ENCODE measurements around the gene WDFY2. TPM values are rescaled to one million over a fixed set of nuclear protein-coding genes. Genes with fewer than 3 reads are reported as not detected.
A peak's percentile ranks its signal among the peaks of the same experiment; 100 is the strongest.

WDFY2 gene
- polyA plus RNA-seq, 6 donors from 2014 or later, result 7.6 to 13.6 (median 8.0) TPM

DNA sequence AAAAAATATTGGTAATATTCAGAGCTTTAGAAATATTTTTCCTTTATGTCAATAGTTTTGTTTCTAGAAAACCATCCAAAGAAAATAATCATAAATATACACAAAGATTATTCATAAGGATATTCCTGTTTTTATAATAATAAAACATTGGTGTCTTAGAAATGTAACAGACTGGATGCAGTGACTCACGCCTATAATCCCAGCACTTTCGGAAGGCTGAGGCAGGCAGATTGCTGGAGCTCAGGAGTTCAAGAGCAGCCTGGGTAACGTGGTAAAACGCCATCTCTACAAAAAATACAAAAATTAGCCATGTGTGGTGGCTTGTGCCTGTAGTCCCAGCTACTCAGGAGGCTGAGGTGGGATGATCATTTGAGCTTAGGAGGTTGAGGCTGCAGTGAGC, 112.9 kb downstream of the WDFY2 start:
- H3K4me3 Mint-ChIP-seq, result no peak overlapping the region
- H3K27me3 Mint-ChIP-seq, result no peaks in the 10 kb centered on the region
- peaks cover 7 to 12% of the 10 kb centered on the region in 2 donors for H3K36me3 Mint-ChIP-seq
- peaks cover 0 to 8% (median 0%) of the 10 kb centered on the region in 7 donors for H3K9me3 Mint-ChIP-seq
- DNase-seq (no peak), ATAC-seq (ENCODE audit: low read depth in 2 of 2) (no peak)
- peaks cover 0 to 8% (median 0%) of the 10 kb centered on the region in 3 donors for H3K4me1 Mint-ChIP-seq
- no peak overlapping the region for H3K27ac Mint-ChIP-seq

DNA sequence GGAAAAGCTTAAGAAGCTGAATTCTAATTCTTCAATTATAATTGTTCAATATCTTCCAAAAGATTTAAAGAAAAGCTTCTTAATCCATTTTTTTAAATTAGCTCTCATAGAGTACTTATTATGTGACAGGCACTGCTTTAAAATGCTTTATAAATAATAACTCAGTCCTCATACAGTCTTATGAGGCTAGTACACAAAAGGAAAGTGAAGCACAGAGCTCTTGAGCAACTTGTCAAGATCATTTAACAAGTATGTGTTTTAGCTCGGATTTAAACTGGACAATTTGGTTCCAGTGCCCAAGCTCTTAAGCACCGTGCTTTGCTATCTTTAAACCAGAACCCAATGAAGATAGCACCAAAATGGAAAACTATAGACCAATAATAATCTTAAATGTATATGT, 113.6 kb downstream of the WDFY2 start:
- Mint-ChIP-seq H3K4me3 (no peak overlapping the region), H3K4me1 (peaks cover 0 to 13% (median 0%) of the 10 kb centered on the region in 3 donors), H3K9me3 (peaks cover 0 to 8% (median 0%) of the 10 kb centered on the region in 7 donors), H3K36me3 (peaks cover 7 to 12% of the 10 kb centered on the region in 2 donors), H3K27me3 (no peaks in the 10 kb centered on the region), H3K27ac (no peak overlapping the region)
- no peak for ATAC-seq (ENCODE audit: low read depth in 2 of 2)
- DNase-seq, result no peak

DNA sequence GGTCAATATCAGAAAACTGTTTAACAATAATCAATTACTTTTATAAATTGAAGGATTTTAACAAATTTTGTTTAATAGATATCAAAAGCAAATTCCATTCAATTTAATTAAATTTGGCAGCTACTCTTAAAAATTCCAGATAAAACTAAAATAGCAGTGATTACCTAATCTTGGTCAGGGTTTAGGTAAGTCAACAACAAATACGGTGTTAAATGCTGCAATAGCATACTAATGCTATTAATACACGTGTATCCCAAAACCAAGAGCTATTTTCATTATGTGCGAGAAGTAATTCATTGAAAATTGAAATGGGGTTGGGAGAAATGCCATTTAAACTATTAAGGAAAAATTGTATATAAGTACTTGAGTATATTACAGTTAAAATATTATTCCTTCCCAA, 114.1 kb downstream of the WDFY2 start:
- peaks cover 0 to 13% (median 0%) of the 10 kb centered on the region in 3 donors for H3K4me1 Mint-ChIP-seq
- H3K4me3 Mint-ChIP-seq, result no peak overlapping the region
- peaks cover 7 to 12% of the 10 kb centered on the region in 2 donors for H3K36me3 Mint-ChIP-seq
- H3K9me3 Mint-ChIP-seq, result peaks cover 0 to 8% (median 0%) of the 10 kb centered on the region in 7 donors
- no peak for DNase-seq
- no peaks in the 10 kb centered on the region for H3K27me3 Mint-ChIP-seq
- no peak for ATAC-seq (ENCODE audit: low read depth in 2 of 2)
- no peak overlapping the region for H3K27ac Mint-ChIP-seq

DNA sequence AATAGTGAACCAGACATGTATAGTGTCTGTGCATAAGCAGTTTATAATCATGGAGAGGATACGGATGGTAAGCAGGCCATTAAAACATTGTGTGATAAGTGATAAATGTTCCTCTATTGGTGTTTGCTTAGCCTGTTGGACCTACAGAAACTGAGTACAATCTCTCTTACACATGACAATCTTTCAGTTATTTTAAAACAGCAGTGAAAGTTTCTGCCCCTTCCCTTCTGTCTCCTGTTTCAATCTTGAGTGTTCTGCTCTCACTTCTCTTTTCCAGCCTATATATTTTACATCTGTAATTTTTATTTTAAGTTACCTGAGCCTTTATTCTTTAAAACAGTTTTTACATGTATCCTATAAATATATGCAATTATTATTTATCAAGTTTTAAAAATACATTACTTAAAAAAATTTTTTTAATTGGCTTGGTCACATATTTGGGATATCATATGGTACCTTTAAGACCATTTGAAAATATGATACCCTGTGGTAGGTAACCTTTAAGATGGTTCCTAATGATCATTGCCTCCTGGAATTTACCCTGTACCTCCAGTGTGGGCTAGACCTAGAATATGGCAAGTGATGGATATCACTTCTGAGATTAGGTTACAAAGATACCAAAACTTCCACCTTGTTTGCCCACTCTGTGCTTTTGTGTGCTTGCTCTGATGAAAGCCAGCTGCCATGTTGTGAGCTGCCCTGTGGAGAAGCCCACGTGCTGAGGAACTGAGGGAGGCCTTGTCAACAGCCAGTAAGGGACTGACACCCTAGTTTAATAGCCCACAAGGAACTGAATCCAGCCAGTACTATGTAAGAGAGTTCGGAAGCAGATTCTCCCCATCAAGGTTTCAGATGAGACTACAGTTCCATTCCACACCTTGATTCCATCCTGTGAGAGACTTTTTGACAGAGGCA, 120.4 kb downstream of the WDFY2 start:
- no peak for DNase-seq
- H3K4me3 Mint-ChIP-seq, result peak overlapping the region in 1 of 8 donors; percentile 3
- H3K36me3 Mint-ChIP-seq, result peaks cover 0 to 7% of the 10 kb centered on the region in 2 donors
- peak overlapping the region; percentile 34 to 88 (median 56) for H3K27ac Mint-ChIP-seq
- H3K27me3 Mint-ChIP-seq, result no peaks in the 10 kb centered on the region
- peak; percentile 54 to 69 for ATAC-seq (ENCODE audit: low read depth in 2 of 2)
- H3K9me3 Mint-ChIP-seq, result no peaks in the 10 kb centered on the region
- peaks cover 10 to 35% (median 33%) of the 10 kb centered on the region in 3 donors for H3K4me1 Mint-ChIP-seq

DNA sequence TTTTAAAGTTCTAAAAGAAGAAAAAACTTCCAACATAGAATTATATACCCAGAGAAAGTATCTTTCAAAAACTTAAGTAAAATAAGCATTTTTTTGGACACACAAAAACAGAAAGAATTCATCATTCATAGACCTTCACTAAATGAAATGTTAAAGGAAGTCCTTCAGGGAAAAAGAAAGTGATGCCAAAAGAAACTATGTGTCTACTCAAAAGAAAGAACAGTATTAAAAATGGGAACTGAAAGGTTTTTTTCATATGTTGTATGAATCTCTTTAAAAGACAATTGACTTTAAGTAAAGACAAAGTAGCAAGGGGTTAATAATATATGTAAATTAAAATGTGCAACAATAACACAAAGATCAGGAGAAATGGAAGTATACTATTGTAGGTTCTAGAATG, 123.2 kb downstream of the WDFY2 start:
- no peaks in the 10 kb centered on the region for H3K27me3 Mint-ChIP-seq
- peak overlapping the region in 2 of 6 donors; percentile 37 to 63 for H3K27ac Mint-ChIP-seq
- ATAC-seq (ENCODE audit: low read depth in 2 of 2) (no peak), DNase-seq (no peak)
- peaks cover 0 to 2% (median 0%) of the 10 kb centered on the region in 7 donors for H3K9me3 Mint-ChIP-seq
- H3K36me3 Mint-ChIP-seq, result no peaks in the 10 kb centered on the region
- H3K4me3 Mint-ChIP-seq, result no peak overlapping the region
- H3K4me1 Mint-ChIP-seq, result peaks cover 10 to 35% (median 28%) of the 10 kb centered on the region in 3 donors

DNA sequence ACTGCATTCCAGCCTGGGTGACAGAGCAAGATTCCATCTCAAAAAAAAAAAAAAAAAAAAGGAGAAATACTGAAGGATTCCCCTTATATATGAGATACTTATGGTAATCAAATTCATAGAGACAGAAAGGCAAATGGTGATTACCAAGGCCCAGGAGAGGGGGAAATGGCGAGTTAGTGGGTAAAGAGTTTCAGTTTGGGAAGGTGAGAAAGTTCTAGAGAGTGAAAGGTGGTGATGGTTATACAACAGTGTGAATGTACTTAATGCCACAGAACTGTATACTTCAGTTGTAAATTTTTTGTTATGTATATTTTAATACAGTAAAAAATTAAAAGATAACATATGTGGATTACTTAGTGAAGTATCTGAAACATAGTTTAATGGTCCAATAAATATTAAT, 129.5 kb downstream of the WDFY2 start:
- peak overlapping the region in 1 of 6 donors; percentile 71 for H3K27ac Mint-ChIP-seq

DNA sequence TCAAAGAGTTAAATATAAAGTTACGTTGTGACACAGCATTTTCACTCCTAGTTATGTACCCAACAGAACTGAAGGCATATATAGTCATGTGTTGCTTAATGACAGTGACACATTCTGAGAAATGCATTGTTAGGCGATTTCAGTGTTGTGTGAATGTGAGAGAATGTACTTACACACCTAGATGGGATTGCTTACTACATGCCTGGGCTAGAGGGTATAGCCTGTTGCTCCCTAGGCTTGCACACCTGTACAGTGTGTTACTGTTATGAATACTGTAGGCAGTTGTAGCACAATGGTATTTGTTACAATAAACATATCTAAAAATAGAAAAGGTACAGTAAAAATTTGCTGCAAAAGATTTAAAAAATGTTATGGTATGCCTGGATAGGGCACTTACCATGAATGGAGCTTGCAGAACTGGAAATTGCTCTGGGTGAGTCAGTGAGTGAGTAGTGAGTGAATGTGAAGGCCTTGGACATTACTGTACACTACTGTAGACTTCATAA, 130.5 kb downstream of the WDFY2 start:
- no peaks in the 10 kb centered on the region for H3K27me3 Mint-ChIP-seq
- peaks cover 0 to 5% (median 4%) of the 10 kb centered on the region in 3 donors for H3K4me1 Mint-ChIP-seq
- no peak for ATAC-seq (ENCODE audit: low read depth in 2 of 2)
- no peaks in the 10 kb centered on the region for H3K36me3 Mint-ChIP-seq
- no peak for DNase-seq
- no peak overlapping the region for H3K27ac Mint-ChIP-seq
- H3K4me3 Mint-ChIP-seq, result no peak overlapping the region
- H3K9me3 Mint-ChIP-seq, result peaks cover 0 to 2% (median 0%) of the 10 kb centered on the region in 7 donors

More for the DNA sequence above, 129.5 kb downstream of the WDFY2 start:
- no peak for DNase-seq
- no peaks in the 10 kb centered on the region for H3K27me3 Mint-ChIP-seq
- no peak for ATAC-seq (ENCODE audit: low read depth in 2 of 2)
- peaks cover 0 to 5% (median 0%) of the 10 kb centered on the region in 3 donors for H3K4me1 Mint-ChIP-seq
- peaks cover 0 to 2% (median 0%) of the 10 kb centered on the region in 7 donors for H3K9me3 Mint-ChIP-seq
- H3K4me3 Mint-ChIP-seq, result no peak overlapping the region
- no peaks in the 10 kb centered on the region for H3K36me3 Mint-ChIP-seq

DNA sequence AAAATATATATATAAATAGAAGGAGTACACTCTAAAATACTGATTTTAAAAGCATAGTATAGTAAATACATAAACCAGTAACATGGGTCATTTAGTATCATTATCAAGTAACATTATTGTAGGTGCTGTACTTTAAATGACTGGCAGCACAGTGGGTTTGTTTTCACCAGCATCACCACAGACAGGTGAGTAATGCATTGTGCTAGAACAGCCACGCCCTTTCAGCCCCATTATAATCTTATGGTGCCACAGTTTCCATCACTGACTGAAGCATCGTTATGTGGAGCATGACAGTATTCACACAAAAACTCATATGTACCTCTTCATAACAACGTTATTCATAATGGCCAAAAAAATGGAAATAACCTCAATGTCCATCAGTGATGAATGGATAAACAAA, 131.4 kb downstream of the WDFY2 start:
- no peak for ATAC-seq (ENCODE audit: low read depth in 2 of 2)
- Mint-ChIP-seq H3K27ac (no peak overlapping the region), H3K9me3 (peaks cover 0 to 2% (median 0%) of the 10 kb centered on the region in 7 donors), H3K36me3 (peaks cover 0 to under 1% of the 10 kb centered on the region in 2 donors), H3K4me3 (no peak overlapping the region), H3K4me1 (peaks cover 0 to 6% (median 4%) of the 10 kb centered on the region in 3 donors), H3K27me3 (no peaks in the 10 kb centered on the region)
- no peak for DNase-seq

DNA sequence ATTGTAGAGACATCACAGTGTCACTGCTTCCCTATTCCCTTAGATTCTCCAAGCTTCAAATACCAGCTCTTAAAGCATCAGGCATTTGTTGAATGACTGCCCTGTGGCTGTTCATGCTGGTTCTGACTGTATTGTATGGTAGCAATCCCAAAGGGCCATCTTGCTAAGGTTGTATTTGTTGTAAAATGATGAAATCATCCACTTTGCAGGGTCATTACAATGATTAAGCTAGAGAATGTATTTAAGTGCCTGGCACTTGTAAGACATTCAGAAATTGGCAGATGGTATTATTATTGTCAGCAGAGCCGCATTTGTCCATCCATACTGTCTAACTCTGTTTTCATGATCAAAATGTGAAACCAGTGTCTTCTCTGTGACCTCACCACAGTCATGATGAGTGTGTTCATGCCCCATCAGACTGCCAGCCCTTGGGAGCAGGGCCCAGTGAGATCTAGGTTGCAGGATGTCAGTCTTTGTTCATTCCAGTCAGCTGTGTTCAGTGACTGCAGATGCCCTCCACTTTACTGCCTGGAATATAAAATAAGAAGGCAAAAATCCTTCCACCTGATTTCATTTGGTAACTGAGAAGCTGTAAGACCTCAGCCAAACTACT, 133.6 kb downstream of the WDFY2 start:
- no peak for ATAC-seq (ENCODE audit: low read depth in 2 of 2)
- no peak for DNase-seq
- H3K27me3 Mint-ChIP-seq, result no peaks in the 10 kb centered on the region
- no peaks in the 10 kb centered on the region for H3K9me3 Mint-ChIP-seq
- H3K27ac Mint-ChIP-seq, result peak overlapping the region in 2 of 6 donors; percentile 17 to 18
- H3K4me3 Mint-ChIP-seq, result no peak overlapping the region
- peaks cover 4 to 13% (median 11%) of the 10 kb centered on the region in 3 donors for H3K4me1 Mint-ChIP-seq
- peaks cover 0 to 9% of the 10 kb centered on the region in 2 donors for H3K36me3 Mint-ChIP-seq

DNA sequence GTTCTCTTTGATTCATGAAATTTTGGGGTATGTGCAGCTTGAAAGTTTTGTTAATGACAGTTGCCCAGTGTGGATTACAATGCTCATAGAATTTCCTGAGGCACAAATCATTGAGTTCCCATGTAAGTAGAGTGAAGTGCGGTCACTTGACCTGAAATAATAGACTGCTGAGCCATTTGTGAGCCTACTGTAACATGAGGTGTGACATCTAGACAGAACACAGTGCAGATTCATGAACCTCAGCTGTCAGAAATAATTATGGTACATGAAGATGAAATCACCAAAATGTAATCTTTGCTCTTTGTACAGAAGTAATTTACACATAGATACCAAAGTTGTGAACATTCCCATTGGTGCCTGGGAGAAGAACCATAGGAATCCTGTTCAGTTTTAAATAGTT, 135.1 kb downstream of the WDFY2 start:
- H3K36me3 Mint-ChIP-seq, result peaks cover 8 to 9% of the 10 kb centered on the region in 2 donors
- no peak for ATAC-seq (ENCODE audit: low read depth in 2 of 2)
- no peaks in the 10 kb centered on the region for H3K27me3 Mint-ChIP-seq
- no peak for DNase-seq
- peaks cover 4 to 13% (median 11%) of the 10 kb centered on the region in 3 donors for H3K4me1 Mint-ChIP-seq
- H3K9me3 Mint-ChIP-seq, result no peaks in the 10 kb centered on the region
- H3K4me3 Mint-ChIP-seq, result no peak overlapping the region
- H3K27ac Mint-ChIP-seq, result peak overlapping the region in 2 of 6 donors; percentile 53 to 84

DNA sequence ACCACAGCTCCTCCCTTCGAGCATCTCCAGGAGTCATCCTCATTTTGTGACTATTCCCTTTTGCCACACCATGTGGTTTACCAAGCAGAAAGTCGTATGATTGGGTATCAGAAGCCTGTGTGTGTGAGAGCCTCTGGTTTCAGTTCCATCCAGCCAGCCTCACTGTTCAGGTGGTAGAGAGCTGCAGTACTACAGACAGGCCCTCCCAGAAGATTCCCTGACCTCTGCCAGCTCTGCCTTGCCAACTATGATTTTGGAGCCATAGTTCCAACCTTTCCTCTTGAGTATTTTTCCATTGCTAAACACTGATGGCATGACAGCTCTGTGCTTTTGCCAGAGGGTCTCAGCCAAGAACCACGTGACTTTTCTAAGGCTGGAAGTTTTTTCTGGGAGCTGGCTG, 137.2 kb downstream of the WDFY2 start:
- ATAC-seq (ENCODE audit: low read depth in 2 of 2) (peak in 1 of 2 donors; percentile 47), DNase-seq (no peak)
- peak overlapping the region in 4 of 6 donors; percentile 29 to 73 (median 50) for H3K27ac Mint-ChIP-seq
- H3K9me3 Mint-ChIP-seq, result no peaks in the 10 kb centered on the region
- no peak overlapping the region for H3K4me3 Mint-ChIP-seq
- peaks cover 4 to 13% (median 6%) of the 10 kb centered on the region in 3 donors for H3K4me1 Mint-ChIP-seq
- no peaks in the 10 kb centered on the region for H3K27me3 Mint-ChIP-seq
- H3K36me3 Mint-ChIP-seq, result peaks cover 15% of the 10 kb centered on the region in 2 donors

DNA sequence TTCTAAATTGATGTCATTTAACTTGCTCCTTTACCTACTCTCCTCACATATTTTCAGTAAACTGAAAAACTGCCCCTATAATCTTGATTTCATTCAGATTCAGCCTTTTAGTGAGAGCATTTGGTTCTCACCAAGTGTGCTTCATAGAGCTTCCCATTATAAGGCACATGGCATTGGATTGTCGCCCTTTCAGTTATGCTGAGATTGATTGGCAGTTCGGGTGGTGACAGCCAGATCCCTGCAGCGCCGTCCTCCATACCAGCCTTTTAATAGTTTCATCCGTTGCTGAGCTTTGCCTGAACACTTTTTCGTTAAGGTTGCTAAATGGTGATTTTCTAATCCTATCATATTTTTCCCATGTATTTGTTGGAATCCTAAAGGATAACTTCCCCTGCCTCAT, 139.3 kb downstream of the WDFY2 start:
- peaks cover 15% of the 10 kb centered on the region in 2 donors for H3K36me3 Mint-ChIP-seq
- ATAC-seq (ENCODE audit: low read depth in 2 of 2), result no peak
- H3K27me3 Mint-ChIP-seq, result no peaks in the 10 kb centered on the region
- H3K27ac Mint-ChIP-seq, result peak overlapping the region in 1 of 6 donors; percentile 1
- H3K4me1 Mint-ChIP-seq, result peaks cover 4 to 13% (median 6%) of the 10 kb centered on the region in 3 donors
- no peaks in the 10 kb centered on the region for H3K9me3 Mint-ChIP-seq
- no peak overlapping the region for H3K4me3 Mint-ChIP-seq
- DNase-seq, result no peak

DNA sequence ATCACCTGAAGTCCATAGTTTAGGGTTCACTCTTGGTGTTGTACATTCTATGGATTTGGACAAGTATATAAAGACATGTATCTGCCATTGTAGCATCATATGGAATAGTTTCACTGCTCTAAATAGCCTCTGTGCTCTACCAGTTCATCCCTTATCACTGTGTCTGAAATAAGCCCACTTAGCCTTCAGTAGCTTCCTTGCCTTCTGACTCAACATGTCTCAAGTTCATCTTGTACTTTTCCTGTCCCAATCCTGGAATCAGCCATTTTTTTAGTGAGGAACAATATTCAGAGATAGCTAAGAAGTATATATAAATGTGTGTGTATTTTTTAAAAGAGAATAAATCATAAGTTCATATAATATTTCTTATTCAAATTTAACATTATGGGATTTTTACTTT, 140.5 kb downstream of the WDFY2 start:
- no peak for DNase-seq
- Mint-ChIP-seq H3K4me1 (peaks cover 0 to 13% (median 6%) of the 10 kb centered on the region in 3 donors), H3K27ac (no peak overlapping the region), H3K27me3 (no peaks in the 10 kb centered on the region), H3K4me3 (no peak overlapping the region), H3K9me3 (no peaks in the 10 kb centered on the region), H3K36me3 (peaks cover 15% of the 10 kb centered on the region in 2 donors)
- ATAC-seq (ENCODE audit: low read depth in 2 of 2), result no peak
